SH-SY5Y (cell line): Measurements from ENCODE around the gene GIPC3.

Source experiments
- GATA2 ChIP-seq: IDR thresholded peaks from 2 replicates; pipeline ENCODE4 v1.6.1; 2011; ENCODE audit warnings: mild to moderate bottlenecking, low read depth, low read length
- GATA3 ChIP-seq: IDR thresholded peaks from 2 replicates; pipeline ENCODE4 v1.6.1; 2011; ENCODE audit warnings: low read depth, mild to moderate bottlenecking, low read length, moderate library complexity

DNA sequence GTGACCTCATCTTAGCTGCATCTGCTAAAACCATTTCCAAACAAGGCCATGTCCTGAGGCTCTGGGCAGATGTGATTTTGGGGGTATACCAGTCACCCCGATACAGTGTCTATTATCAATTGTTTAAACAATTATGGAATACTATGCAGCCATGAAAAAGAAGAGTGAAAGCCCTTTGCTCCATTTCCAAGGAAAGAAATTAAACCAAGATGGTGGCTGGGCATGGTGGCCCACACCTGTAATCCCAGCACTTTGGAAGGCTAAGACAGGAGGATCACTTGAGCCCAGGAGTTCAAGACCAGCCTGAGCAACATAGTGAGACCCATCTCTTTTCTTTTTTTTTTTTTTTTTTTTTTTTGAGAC lies 45.5 kb upstream of the GIPC3 start:
- TF ChIP-seq GATA2 (no peak), GATA3 (no peak)
